Upper lobe of right lung (tissue), 1 donor: ENCODE results near the gene EYA2. TPM values are rescaled to one million over a fixed set of nuclear protein-coding genes. Genes with fewer than 3 reads are reported as not detected.

Experiments
- ATAC-seq: fragments of 200-7000 bp; cut with Tn5 transposase; one replicate; pipeline ENCODE4 v1.9.1; 2020; ENCODE audit warnings: mild to moderate bottlenecking, moderate library complexity
- DNase-seq: peaks from one replicate; pipeline ENCODE4 v3.0.0-alpha.2; 2020
- H3K27ac ChIP-seq: fragments of 200-600 bp; one replicate; pipeline ENCODE4 v1.8.0; 2022
- H3K27me3 ChIP-seq: fragments of 200-600 bp; one replicate; pipeline ENCODE4 v1.8.0; 2022; ENCODE audit warnings: mild to moderate bottlenecking
- H3K36me3 ChIP-seq: fragments of 200-600 bp; one replicate; pipeline ENCODE4 v1.8.0; 2022
- H3K4me1 ChIP-seq: fragments of 200-600 bp; one replicate; pipeline ENCODE4 v1.8.0; 2022
- H3K4me3 ChIP-seq: fragments of 200-600 bp; one replicate; pipeline ENCODE4 v1.8.0; 2022; ENCODE audit warnings: mild to moderate bottlenecking
- H3K9me3 ChIP-seq: fragments of 200-600 bp; one replicate; pipeline ENCODE4 v1.8.0; 2022
- intact Hi-C: fragments of 100-400 bp; cut with DNase I; formaldehyde crosslinking; loops from one replicate; pipeline ENCODE4 v1.11.0; 2022
- total RNA-seq: library from RNA; stranded (reverse); fragmentation: NEBNext Ultra II Directional; extraction: Animal tissue kit (Norgen Biotek cat#: 25700); gene quantifications from one replicate; pipeline ENCODE4 v1.2.1, GENCODE V29; 2021
- TF ChIP-seq, protein P1 (sequence below): fragments of 200-600 bp; IDR thresholded peaks from one replicate; pipeline ENCODE4 v1.8.0; 2022; ENCODE audit warnings: antibody characterized with exemption
- donor health status: DM: no; HTN: yes; CAD: no; lungs with severe emphysema.

EYA2 gene
- total RNA-seq, 1 donor from 2014 or later = 1.8 TPM

DNA sequence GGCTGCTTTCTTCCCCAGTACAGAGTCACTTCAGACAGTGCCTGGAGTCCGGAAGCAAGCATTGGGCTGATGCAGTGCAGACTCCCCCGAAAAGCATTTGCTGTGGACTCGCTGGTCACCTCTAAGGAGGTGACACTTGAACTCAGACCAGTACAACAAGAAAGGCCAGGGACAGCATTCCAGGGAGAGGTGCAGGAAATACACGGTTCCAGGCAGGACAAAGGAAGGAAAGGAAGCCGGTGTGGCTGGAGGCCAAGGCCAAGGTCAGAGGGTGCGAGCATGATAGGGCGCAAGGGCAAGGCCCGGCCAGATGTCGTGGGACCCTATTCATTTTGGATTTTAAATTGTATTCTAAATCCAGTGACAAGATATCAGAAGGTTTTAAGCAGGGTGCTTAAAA lies 300.9 kb downstream of the EYA2 start:
- H3K36me3 ChIP-seq = no peaks in the 10 kb centered on the region
- DNase-seq (no peak), ATAC-seq (no peak)
- H3K9me3 ChIP-seq = no peaks in the 10 kb centered on the region
- TF ChIP-seq, protein P1, sequence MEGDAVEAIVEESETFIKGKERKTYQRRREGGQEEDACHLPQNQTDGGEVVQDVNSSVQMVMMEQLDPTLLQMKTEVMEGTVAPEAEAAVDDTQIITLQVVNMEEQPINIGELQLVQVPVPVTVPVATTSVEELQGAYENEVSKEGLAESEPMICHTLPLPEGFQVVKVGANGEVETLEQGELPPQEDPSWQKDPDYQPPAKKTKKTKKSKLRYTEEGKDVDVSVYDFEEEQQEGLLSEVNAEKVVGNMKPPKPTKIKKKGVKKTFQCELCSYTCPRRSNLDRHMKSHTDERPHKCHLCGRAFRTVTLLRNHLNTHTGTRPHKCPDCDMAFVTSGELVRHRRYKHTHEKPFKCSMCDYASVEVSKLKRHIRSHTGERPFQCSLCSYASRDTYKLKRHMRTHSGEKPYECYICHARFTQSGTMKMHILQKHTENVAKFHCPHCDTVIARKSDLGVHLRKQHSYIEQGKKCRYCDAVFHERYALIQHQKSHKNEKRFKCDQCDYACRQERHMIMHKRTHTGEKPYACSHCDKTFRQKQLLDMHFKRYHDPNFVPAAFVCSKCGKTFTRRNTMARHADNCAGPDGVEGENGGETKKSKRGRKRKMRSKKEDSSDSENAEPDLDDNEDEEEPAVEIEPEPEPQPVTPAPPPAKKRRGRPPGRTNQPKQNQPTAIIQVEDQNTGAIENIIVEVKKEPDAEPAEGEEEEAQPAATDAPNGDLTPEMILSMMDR = no peak
- no peak overlapping the region for H3K4me3 ChIP-seq
- no peak overlapping the region for H3K27ac ChIP-seq
- no peaks in the 10 kb centered on the region for H3K4me1 ChIP-seq
- intact Hi-C loops = no loop called here
- no peaks in the 10 kb centered on the region for H3K27me3 ChIP-seq

DNA sequence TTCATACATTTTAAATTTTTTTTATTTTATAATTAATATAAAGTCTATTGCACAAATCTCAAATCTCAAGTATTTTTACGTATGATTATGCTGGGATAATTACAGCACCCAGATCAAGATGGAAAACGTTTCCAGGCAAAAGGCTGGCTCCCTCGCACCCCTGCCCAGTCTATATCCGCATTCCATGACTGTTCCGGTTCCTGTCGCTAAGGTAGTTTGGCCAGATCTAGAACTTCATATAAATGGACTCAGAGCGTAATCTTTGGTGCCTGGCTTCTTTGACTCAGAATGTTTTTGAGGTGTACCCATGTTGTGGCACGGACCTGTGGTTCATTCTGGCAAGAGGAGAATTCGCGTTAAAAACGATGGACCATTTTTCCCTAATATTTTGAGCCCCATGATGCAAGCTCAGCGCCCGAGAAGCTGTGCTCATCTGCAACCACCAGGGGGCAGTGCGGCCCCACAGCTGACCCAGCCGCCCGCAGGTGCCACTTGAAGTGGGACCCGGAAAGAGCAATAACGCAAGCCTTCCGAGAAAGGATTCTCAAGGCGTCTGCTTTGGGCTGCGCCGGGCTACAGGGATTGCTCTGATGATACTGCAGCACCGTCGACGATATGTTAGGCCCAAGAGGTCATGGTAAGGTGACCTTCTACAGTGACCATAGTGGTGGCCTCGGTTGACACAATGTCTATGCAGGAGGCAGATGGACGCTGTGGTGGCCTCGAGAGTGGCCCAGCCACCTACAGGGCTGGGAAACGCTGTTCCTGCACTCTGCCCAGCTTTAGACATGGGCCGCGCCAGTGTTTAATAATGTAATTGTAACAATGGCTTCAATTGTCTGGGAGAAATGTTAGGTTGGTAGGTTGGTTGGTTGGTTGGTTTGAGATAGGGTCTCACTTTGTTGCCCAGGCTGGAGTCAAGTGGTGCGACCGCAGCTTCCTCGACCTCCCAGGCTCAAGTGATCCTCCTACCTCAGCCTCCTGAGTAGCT lies 301.7 kb downstream of the EYA2 start:
- TF ChIP-seq, protein P1 = peak; percentile 96
- no peak overlapping the region for H3K4me3 ChIP-seq
- intact Hi-C loops = no loop called here
- H3K4me1 ChIP-seq = no peaks in the 10 kb centered on the region
- no peak overlapping the region for H3K27ac ChIP-seq
- no peaks in the 10 kb centered on the region for H3K36me3 ChIP-seq
- DNase-seq (peak; percentile 87), ATAC-seq (peak; percentile 96)
- no peaks in the 10 kb centered on the region for H3K9me3 ChIP-seq
- no peaks in the 10 kb centered on the region for H3K27me3 ChIP-seq

DNA sequence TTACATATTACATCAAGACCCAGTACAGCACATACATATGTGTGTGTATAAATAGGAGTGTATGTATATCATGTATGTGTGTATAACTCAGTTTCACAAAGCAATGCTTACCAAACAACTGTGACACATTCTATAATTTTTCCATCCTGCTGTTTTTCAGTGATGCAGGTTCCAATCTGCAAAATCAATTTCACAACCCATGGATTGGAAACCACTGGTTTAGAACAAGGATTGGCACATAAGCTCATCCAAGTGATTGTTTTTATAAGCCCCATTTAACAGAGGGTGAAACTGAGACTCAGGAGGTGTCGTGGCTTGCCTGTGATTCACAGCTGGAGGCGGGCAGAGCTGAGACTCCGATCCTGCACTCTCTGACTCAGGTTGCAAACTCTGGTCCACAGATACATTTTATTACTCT lies 303.6 kb downstream of the EYA2 start:
- intact Hi-C loops = no loop called here
- H3K36me3 ChIP-seq = no peaks in the 10 kb centered on the region
- H3K27me3 ChIP-seq = no peaks in the 10 kb centered on the region
- H3K4me3 ChIP-seq = no peak overlapping the region
- no peaks in the 10 kb centered on the region for H3K9me3 ChIP-seq
- TF ChIP-seq, protein P1 = no peak
- H3K27ac ChIP-seq = no peak overlapping the region
- no peak for DNase-seq
- H3K4me1 ChIP-seq = no peaks in the 10 kb centered on the region
- ATAC-seq = no peak

DNA sequence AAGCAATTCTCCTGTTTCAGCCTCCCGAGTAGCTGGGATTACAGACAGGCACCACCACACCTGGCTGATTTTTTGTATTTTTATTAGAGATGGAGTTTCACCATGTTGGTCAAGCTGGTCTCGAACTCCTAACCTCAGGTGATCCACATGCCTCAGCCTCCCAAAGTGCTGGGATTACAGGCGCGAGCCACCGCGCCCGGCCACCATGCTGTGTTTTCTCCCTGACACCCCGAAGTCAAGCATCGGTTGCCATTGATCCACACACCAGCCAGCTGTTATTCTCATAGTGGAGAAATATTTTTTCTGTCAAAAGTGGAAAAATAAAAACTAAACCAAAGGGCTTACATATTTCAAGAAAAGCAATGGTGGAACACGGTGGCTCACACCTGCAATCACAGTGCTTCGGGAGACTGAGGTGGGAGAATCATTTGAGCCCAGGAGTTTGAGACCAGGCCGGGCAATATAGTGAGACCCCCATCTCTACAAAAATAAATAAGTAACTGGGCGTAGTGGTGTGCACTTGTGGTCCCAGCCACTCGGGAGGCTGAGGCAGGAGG lies 304.4 kb downstream of the EYA2 start:
- H3K27me3 ChIP-seq = no peaks in the 10 kb centered on the region
- no peaks in the 10 kb centered on the region for H3K9me3 ChIP-seq
- no peak overlapping the region for H3K4me3 ChIP-seq
- intact Hi-C loops = no loop called here
- TF ChIP-seq, protein P1 = no peak
- no peaks in the 10 kb centered on the region for H3K36me3 ChIP-seq
- no peak overlapping the region for H3K27ac ChIP-seq
- ATAC-seq (no peak), DNase-seq (no peak)
- no peaks in the 10 kb centered on the region for H3K4me1 ChIP-seq

DNA sequence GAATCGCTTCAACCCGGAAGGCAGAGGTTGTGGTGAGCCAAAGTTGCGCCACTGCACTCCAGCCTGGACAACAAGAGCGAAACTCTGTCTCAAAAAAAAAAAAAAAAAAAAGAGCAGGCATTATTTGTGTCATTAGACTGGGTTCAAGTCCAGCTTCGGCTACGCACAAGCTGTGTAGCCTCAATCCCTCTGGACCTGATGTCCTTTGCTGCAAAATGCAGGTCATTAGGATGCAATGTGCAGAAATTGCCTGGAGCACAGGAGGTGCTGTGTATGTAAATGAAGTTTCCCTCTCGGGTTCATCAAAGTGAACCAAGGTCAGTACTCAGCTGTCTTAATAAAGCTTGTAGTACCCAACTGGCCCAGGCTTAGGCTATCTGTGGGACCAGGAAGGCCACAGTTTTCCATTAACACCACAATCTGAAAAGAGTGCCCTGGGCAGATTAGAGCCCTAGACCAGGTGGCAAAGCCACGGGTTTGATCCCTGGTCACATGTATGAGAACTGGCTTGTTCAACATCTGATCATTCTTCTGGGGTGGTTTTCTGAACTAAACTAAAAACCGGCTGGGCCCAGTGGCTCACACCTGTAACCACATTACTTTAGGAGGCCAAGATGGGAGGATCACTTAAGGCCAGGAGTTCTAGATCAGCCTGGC lies 306.6 kb downstream of the EYA2 start:
- DNase-seq (no peak), ATAC-seq (no peak)
- Histone ChIP-seq H3K27me3 (no peaks in the 10 kb centered on the region), H3K9me3 (no peaks in the 10 kb centered on the region), H3K36me3 (no peaks in the 10 kb centered on the region), H3K27ac (no peak overlapping the region), H3K4me3 (no peak overlapping the region), H3K4me1 (no peaks in the 10 kb centered on the region)
- intact Hi-C loops = no loop called here
- TF ChIP-seq, protein P1 = no peak
